Fibroblast of skin of left quadriceps (primary cell): Measurements from ENCODE around the gene MOBP.

Experiments used
- DNase-seq, 2 experiments: peaks; one replicate each; pipeline ENCODE4 v3.0.0-alpha.2; 2013; ENCODE audit warnings: low read depth in 2 of 2

Gene MOBP

GRCh38 chr3:39541442-39541841 is 74.0 kb downstream of the MOBP start:
- no peak for DNase-seq

GRCh38 chr3:39541917-39542329 is 74.4 kb downstream of the MOBP start:
- peak; percentile 4 to 5 for DNase-seq

- no peak for DNase-seq
Measured at GRCh38 chr3:39542588-39542988, 75.1 kb downstream of the MOBP start.

GRCh38 chr3:39548282-39548681 is 80.8 kb downstream of the MOBP start:
- DNase-seq, result no peak

GRCh38 chr3:39550354-39551051 is 83.0 kb downstream of the MOBP start:
- DNase-seq, result no peak
